ENCODE measurements around the gene PER2. TPM values are rescaled to one million over a fixed set of nuclear protein-coding genes. Genes with fewer than 3 reads are reported as not detected.

Gene PER2
- total and polyA plus RNA-seq, 2 of the 13 experiments (the other 11 are each of a cell fraction or from before 2014, with no cell fraction given) = 5.1 to 9.4 TPM

- TF ChIP-seq, protein P1, sequence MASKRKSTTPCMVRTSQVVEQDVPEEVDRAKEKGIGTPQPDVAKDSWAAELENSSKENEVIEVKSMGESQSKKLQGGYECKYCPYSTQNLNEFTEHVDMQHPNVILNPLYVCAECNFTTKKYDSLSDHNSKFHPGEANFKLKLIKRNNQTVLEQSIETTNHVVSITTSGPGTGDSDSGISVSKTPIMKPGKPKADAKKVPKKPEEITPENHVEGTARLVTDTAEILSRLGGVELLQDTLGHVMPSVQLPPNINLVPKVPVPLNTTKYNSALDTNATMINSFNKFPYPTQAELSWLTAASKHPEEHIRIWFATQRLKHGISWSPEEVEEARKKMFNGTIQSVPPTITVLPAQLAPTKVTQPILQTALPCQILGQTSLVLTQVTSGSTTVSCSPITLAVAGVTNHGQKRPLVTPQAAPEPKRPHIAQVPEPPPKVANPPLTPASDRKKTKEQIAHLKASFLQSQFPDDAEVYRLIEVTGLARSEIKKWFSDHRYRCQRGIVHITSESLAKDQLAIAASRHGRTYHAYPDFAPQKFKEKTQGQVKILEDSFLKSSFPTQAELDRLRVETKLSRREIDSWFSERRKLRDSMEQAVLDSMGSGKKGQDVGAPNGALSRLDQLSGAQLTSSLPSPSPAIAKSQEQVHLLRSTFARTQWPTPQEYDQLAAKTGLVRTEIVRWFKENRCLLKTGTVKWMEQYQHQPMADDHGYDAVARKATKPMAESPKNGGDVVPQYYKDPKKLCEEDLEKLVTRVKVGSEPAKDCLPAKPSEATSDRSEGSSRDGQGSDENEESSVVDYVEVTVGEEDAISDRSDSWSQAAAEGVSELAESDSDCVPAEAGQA (IDR thresholded peaks at IDR 0.05; ENCODE audit: low read depth) = peak; percentile 90
- TF ChIP-seq, protein P1 (CRISPR knock-in tag; IDR thresholded peaks at IDR 0.05; ENCODE audit: borderline replicate concordance) = 0 out of 2 replicates have a peak, but pooled peaks have one; percentile 29
- TF ChIP-seq IRX3 (CRISPR knock-in tag; IDR thresholded peaks at IDR 0.05; ENCODE audit: borderline replicate concordance, low read depth) (0 out of 2 replicates have a peak, but pooled peaks have one; percentile 56), GATA4 (IDR thresholded peaks at IDR 0.05; ENCODE audit: borderline replicate concordance, low read depth) (no peak), AGO2 (optimal IDR thresholded peaks at IDR 0.05; ENCODE audit: low read depth, low read length) (peak; percentile 59), PHF8 (CRISPR knock-in tag; IDR thresholded peaks at IDR 0.05) (peak; percentile 81), ZNF772 (CRISPR knock-in tag; IDR thresholded peaks at IDR 0.05) (peak; percentile 77; the same call in 1 of the 2 replicates), HOXD1 (CRISPR knock-in tag; IDR thresholded peaks at IDR 0.05) (no peak; the same call in 1 of the 2 replicates), CAMTA2 (CRISPR knock-in tag; IDR thresholded peaks at IDR 0.05; ENCODE audit: borderline replicate concordance) (no peak), SIX1 (CRISPR knock-in tag; IDR thresholded peaks at IDR 0.05; ENCODE audit: borderline replicate concordance) (no peak), RFXANK (CRISPR knock-in tag; IDR thresholded peaks at IDR 0.05) (0 out of 2 replicates have a peak, but pooled peaks have one; percentile 44), NCOA2 (CRISPR knock-in tag; IDR thresholded peaks at IDR 0.05) (no peak), HDAC2 (CRISPR knock-in tag; IDR thresholded peaks at IDR 0.05) (peak; percentile 73; the same call in 1 of the 2 replicates), ETV6 (CRISPR knock-in tag; conservative IDR thresholded peaks at IDR 0.05) (peak; percentile 92), CEBPG (CRISPR knock-in tag; IDR thresholded peaks at IDR 0.05) (peak; percentile 49; the same call in 1 of the 2 replicates), PCBP1 (IDR thresholded peaks at IDR 0.05; ENCODE audit: borderline replicate concordance, low read depth, low read length) (0 out of 2 replicates have a peak, but pooled peaks have one; percentile 19), FIP1L1 (IDR thresholded peaks at IDR 0.05; ENCODE audit: borderline replicate concordance, insufficient read depth, low read depth, low read length) (0 out of 2 replicates have a peak, but pooled peaks have one; percentile 68)
- TF ChIP-seq, protein P2, sequence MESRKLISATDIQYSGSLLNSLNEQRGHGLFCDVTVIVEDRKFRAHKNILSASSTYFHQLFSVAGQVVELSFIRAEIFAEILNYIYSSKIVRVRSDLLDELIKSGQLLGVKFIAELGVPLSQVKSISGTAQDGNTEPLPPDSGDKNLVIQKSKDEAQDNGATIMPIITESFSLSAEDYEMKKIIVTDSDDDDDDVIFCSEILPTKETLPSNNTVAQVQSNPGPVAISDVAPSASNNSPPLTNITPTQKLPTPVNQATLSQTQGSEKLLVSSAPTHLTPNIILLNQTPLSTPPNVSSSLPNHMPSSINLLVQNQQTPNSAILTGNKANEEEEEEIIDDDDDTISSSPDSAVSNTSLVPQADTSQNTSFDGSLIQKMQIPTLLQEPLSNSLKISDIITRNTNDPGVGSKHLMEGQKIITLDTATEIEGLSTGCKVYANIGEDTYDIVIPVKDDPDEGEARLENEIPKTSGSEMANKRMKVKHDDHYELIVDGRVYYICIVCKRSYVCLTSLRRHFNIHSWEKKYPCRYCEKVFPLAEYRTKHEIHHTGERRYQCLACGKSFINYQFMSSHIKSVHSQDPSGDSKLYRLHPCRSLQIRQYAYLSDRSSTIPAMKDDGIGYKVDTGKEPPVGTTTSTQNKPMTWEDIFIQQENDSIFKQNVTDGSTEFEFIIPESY (CRISPR knock-in tag; IDR thresholded peaks at IDR 0.05) = peak; percentile 66; the same call in 1 of the 2 replicates
- TF ChIP-seq, protein P3, sequence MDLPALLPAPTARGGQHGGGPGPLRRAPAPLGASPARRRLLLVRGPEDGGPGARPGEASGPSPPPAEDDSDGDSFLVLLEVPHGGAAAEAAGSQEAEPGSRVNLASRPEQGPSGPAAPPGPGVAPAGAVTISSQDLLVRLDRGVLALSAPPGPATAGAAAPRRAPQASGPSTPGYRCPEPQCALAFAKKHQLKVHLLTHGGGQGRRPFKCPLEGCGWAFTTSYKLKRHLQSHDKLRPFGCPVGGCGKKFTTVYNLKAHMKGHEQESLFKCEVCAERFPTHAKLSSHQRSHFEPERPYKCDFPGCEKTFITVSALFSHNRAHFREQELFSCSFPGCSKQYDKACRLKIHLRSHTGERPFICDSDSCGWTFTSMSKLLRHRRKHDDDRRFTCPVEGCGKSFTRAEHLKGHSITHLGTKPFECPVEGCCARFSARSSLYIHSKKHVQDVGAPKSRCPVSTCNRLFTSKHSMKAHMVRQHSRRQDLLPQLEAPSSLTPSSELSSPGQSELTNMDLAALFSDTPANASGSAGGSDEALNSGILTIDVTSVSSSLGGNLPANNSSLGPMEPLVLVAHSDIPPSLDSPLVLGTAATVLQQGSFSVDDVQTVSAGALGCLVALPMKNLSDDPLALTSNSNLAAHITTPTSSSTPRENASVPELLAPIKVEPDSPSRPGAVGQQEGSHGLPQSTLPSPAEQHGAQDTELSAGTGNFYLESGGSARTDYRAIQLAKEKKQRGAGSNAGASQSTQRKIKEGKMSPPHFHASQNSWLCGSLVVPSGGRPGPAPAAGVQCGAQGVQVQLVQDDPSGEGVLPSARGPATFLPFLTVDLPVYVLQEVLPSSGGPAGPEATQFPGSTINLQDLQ (CRISPR knock-in tag; IDR thresholded peaks at IDR 0.05) = no peak
Measured at GRCh38 chr2:238288650-238289573, 502 bp upstream of the PER2 start (continued).
